ENCODE measurements around the gene SHFL.

SHFL gene

GRCh38 chr19:10085641-10086590 is at the start of gene SHFL:
Gene SHFL, plus strand, starts transcription at chr19:10086317. Its CDS starts 111 bp downstream, at chr19:10086428.
- DNase-seq = peak; percentile 31

GRCh38 chr19:10036601-10037071 is 49.5 kb upstream of the SHFL start:
- DNase-seq = no peak

- DNase-seq = no peak
These were observed 48.8 kb upstream of the SHFL start for GRCh38 chr19:10037367-10037766.

- DNase-seq = no peak
These were observed 48.3 kb upstream of the SHFL start for GRCh38 chr19:10037809-10038208.

GRCh38 chr19:10043286-10043927 is 42.7 kb upstream of the SHFL start:
- no peak for DNase-seq

- DNase-seq = no peak
These were observed 41.7 kb upstream of the SHFL start for GRCh38 chr19:10044390-10044789.

GRCh38 chr19:10045371-10045770 is 40.7 kb upstream of the SHFL start:
- DNase-seq = no peak

GRCh38 chr19:10049626-10050025 is 36.5 kb upstream of the SHFL start:
- DNase-seq = no peak

GRCh38 chr19:10052602-10053360 is 33.3 kb upstream of the SHFL start:
- no peak for DNase-seq

- DNase-seq = no peak
These were observed 24.3 kb upstream of the SHFL start for GRCh38 chr19:10061717-10062310.

GRCh38 chr19:10068205-10068604 is 17.9 kb upstream of the SHFL start:
- DNase-seq = no peak

- DNase-seq = no peak
These were observed 17.1 kb upstream of the SHFL start for GRCh38 chr19:10069046-10069445.

- DNase-seq = no peak
These were observed 15.2 kb upstream of the SHFL start for GRCh38 chr19:10070730-10071446.

- DNase-seq = peak; percentile 45
These were observed 12.0 kb upstream of the SHFL start for GRCh38 chr19:10074153-10074552.

- no peak for DNase-seq
These were observed 9.6 kb upstream of the SHFL start for GRCh38 chr19:10076535-10076934.

- no peak for DNase-seq
These were observed 7.8 kb upstream of the SHFL start for GRCh38 chr19:10078329-10078728.

GRCh38 chr19:10079031-10079453 is 7.1 kb upstream of the SHFL start:
- DNase-seq = no peak

- no peak for DNase-seq
These were observed 2.2 kb upstream of the SHFL start for GRCh38 chr19:10083911-10084310.

- no peak for DNase-seq
These were observed 1.3 kb upstream of the SHFL start for GRCh38 chr19:10084803-10085202.

GRCh38 chr19:10086591-10087192 is 575 bp downstream of the SHFL start:
- no peak for DNase-seq

GRCh38 chr19:10087296-10088061 is 1.4 kb downstream of the SHFL start:
- no peak for DNase-seq
